ENCODE results near the gene GLP1R.

GRCh38 chr6:39063526-39063925, 14.9 kb downstream of the GLP1R start:
- TF ChIP-seq CTCF (IDR thresholded peaks at IDR 0.05) (no peak), ZNF317 (CRISPR knock-in tag; IDR thresholded peaks at IDR 0.05; ENCODE audit: borderline replicate concordance, low read depth) (no peak), ATF2 (CRISPR knock-in tag; IDR thresholded peaks at IDR 0.05; ENCODE audit: borderline replicate concordance, low read depth) (no peak), ZNF263 (CRISPR knock-in tag; IDR thresholded peaks at IDR 0.05; ENCODE audit: low read depth) (no peak), E2F1 (CRISPR knock-in tag; IDR thresholded peaks at IDR 0.05) (no peak), TEAD4 (CRISPR knock-in tag; IDR thresholded peaks at IDR 0.05) (no peak)

All from WTC11 (cell line).